ENCODE results near the gene CHRNB2. TPM values are rescaled to one million over a fixed set of nuclear protein-coding genes. Genes with fewer than 3 reads are reported as not detected.

CHRNB2 gene
- total and polyA plus RNA-seq, 4 donors = 0.06 to 0.21 (median 0.08) TPM

- peak overlapping the region; percentile 60 for H3K4me3 ChIP-seq
- H3K27ac ChIP-seq (ENCODE audit: low read depth in 1 of 2, low read length in 1 of 2) = peak overlapping the region; percentile 96
- H3K4me1 ChIP-seq (ENCODE audit: control insufficient read depth in 5 of 5, insufficient read depth in 5 of 5, low read length in 5 of 5) = peaks cover 0 to 17% (median 10%) of the 10 kb centered on the region in 5 donors
- peaks cover 0 to 4% (median 0%) of the 10 kb centered on the region in 4 donors for H3K36me3 ChIP-seq (ENCODE audit: control insufficient read depth in 4 of 4, insufficient read depth in 4 of 4, low read length in 4 of 4)
- H3K27me3 ChIP-seq (ENCODE audit: control insufficient read depth in 3 of 3, insufficient read depth in 3 of 3, low read length in 2 of 3) = no peaks in the 10 kb centered on the region
- no peaks in the 10 kb centered on the region for H3K9me3 ChIP-seq (ENCODE audit: control insufficient read depth in 4 of 4, insufficient read depth in 3 of 4, low read length in 3 of 4)
- TF ChIP-seq CTCF (IDR thresholded peaks at IDR 0.05; ENCODE audit: control extremely low read depth, extremely low read depth) = no peak
- 5 to 7% methylated on average over 36 to 37 of the region's 37 CpGs for WGBS, 2 donors
- ATAC-seq (ENCODE audit: insufficient read depth, low FRiP score) (no peak), DNase-seq (peak; percentile 72 to 85 (median 82))
- H3K9ac ChIP-seq (ENCODE audit: insufficient read depth in 1 of 2, low read length in 2 of 2) = peak overlapping the region; percentile 88 to 92
These were observed 41.1 kb downstream of the CHRNB2 start for GRCh38 chr1:154608397-154609270.

GRCh38 chr1:154609398-154610380 lies 42.1 kb downstream of the CHRNB2 start:
- H3K9me3 ChIP-seq (ENCODE audit: control insufficient read depth in 4 of 4, insufficient read depth in 3 of 4, low read length in 3 of 4) = no peaks in the 10 kb centered on the region
- H3K4me3 ChIP-seq = no peak overlapping the region
- H3K36me3 ChIP-seq (ENCODE audit: control insufficient read depth in 4 of 4, insufficient read depth in 4 of 4, low read length in 4 of 4) = peaks cover 0 to 4% (median under 1%) of the 10 kb centered on the region in 4 donors
- WGBS, 2 donors = 35 to 74% methylated on average over 12 of the region's 12 CpGs
- DNase-seq = no peak
- no peak for TF ChIP-seq CTCF (IDR thresholded peaks at IDR 0.05; ENCODE audit: control extremely low read depth, extremely low read depth)
- no peak overlapping the region for H3K9ac ChIP-seq (ENCODE audit: insufficient read depth in 1 of 2, low read length in 2 of 2)
- H3K27ac ChIP-seq (ENCODE audit: low read depth in 1 of 2, low read length in 1 of 2) = no peak overlapping the region
- peaks cover 0 to 17% (median 9%) of the 10 kb centered on the region in 5 donors for H3K4me1 ChIP-seq (ENCODE audit: control insufficient read depth in 5 of 5, insufficient read depth in 5 of 5, low read length in 5 of 5)
- ATAC-seq (ENCODE audit: insufficient read depth, low FRiP score) = no peak
- no peaks in the 10 kb centered on the region for H3K27me3 ChIP-seq (ENCODE audit: control insufficient read depth in 3 of 3, insufficient read depth in 3 of 3, low read length in 2 of 3)

GRCh38 chr1:154611150-154611862 lies 43.7 kb downstream of the CHRNB2 start:
- Histone ChIP-seq H3K4me3 (no peak overlapping the region), H3K4me1 (ENCODE audit: control insufficient read depth in 5 of 5, insufficient read depth in 5 of 5, low read length in 5 of 5) (peaks cover 2 to 15% (median 3%) of the 10 kb centered on the region in 5 donors), H3K27me3 (ENCODE audit: control insufficient read depth in 3 of 3, insufficient read depth in 3 of 3, low read length in 2 of 3) (no peaks in the 10 kb centered on the region), H3K9me3 (ENCODE audit: control insufficient read depth in 4 of 4, insufficient read depth in 3 of 4, low read length in 3 of 4) (no peaks in the 10 kb centered on the region), H3K9ac (ENCODE audit: insufficient read depth in 1 of 2, low read length in 2 of 2) (peak overlapping the region in 1 of 2 donors; percentile 28), H3K27ac (ENCODE audit: low read depth in 1 of 2, low read length in 1 of 2) (no peak overlapping the region), H3K36me3 (ENCODE audit: control insufficient read depth in 4 of 4, insufficient read depth in 4 of 4, low read length in 4 of 4) (peaks cover 0 to 4% (median under 1%) of the 10 kb centered on the region in 4 donors)
- ATAC-seq (ENCODE audit: insufficient read depth, low FRiP score) (no peak), DNase-seq (no peak)
- WGBS, 2 donors = 52 to 63% methylated on average over 10 of the region's 10 CpGs
- TF ChIP-seq CTCF (IDR thresholded peaks at IDR 0.05; ENCODE audit: control extremely low read depth, extremely low read depth) = no peak

Data from lung (tissue), 12 donors.